ENCODE data around the gene DNM1.

Gene DNM1

GRCh38 chr9:128206484-128206883, 3.3 kb downstream of the DNM1 start:
- DNase-seq, result no peak

- no peak for DNase-seq
These were observed 4.0 kb downstream of the DNM1 start for GRCh38 chr9:128206916-128207910.

- no peak for DNase-seq
These were observed 5.2 kb downstream of the DNM1 start for GRCh38 chr9:128208386-128208785.

GRCh38 chr9:128208946-128209669, 5.9 kb downstream of the DNM1 start:
- no peak for DNase-seq

- DNase-seq, result no peak
These were observed 8.2 kb downstream of the DNM1 start for GRCh38 chr9:128211186-128211980.

GRCh38 chr9:128211981-128212281, 8.8 kb downstream of the DNM1 start:
- no peak for DNase-seq

GRCh38 chr9:128213746-128214497, 10.7 kb downstream of the DNM1 start:
- no peak for DNase-seq

GRCh38 chr9:128214571-128215490, 11.7 kb downstream of the DNM1 start:
- no peak for DNase-seq

- no peak for DNase-seq
These were observed 12.6 kb downstream of the DNM1 start for GRCh38 chr9:128215491-128216409.

- DNase-seq, result no peak
These were observed 13.8 kb downstream of the DNM1 start for GRCh38 chr9:128216781-128217553.

GRCh38 chr9:128218172-128218517, 15.0 kb downstream of the DNM1 start:
- DNase-seq, result no peak

GRCh38 chr9:128218518-128219389, 15.6 kb downstream of the DNM1 start:
- no peak for DNase-seq

GRCh38 chr9:128219831-128220230, 16.7 kb downstream of the DNM1 start:
- DNase-seq, result no peak

GRCh38 chr9:128222026-128222425, 18.8 kb downstream of the DNM1 start:
- no peak for DNase-seq

GRCh38 chr9:128222880-128223670, 19.9 kb downstream of the DNM1 start:
- DNase-seq, result no peak

GRCh38 chr9:128224877-128225276, 21.7 kb downstream of the DNM1 start:
- DNase-seq, result no peak

- DNase-seq, result no peak
These were observed 22.7 kb downstream of the DNM1 start for GRCh38 chr9:128225770-128226411.

All from AML-193 (cell line).